ENCODE results near the gene PLPP6.
A peak's percentile ranks its signal among the peaks of the same experiment; 100 is the strongest.

PLPP6 gene

GRCh38 chr9:4662989-4663792, 1.1 kb downstream of the PLPP6 start:
- DNase-seq, result peak; percentile 59

GRCh38 chr9:4663956-4664355, 1.9 kb downstream of the PLPP6 start:
- DNase-seq, result no peak

DNA sequence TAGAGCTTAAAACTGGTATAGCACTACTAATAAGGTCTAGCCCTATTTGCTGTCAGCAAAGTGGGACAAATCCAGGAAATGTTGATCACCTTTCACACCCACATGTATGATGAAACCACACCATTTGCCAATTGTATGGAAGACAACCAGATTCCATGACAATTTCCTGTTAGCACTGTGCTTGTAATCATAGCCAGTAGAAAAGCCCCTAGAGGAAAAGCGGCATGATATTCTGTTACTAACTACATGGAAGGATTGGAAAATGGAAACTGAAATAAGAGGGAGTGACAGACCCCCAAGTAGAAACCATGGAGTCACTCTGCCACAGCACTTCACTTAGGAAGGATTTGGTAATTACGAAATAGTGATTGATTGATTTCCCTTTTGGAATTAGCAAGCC, 3.3 kb downstream of the PLPP6 start:
- DNase-seq, result peak; percentile 40

DNA sequence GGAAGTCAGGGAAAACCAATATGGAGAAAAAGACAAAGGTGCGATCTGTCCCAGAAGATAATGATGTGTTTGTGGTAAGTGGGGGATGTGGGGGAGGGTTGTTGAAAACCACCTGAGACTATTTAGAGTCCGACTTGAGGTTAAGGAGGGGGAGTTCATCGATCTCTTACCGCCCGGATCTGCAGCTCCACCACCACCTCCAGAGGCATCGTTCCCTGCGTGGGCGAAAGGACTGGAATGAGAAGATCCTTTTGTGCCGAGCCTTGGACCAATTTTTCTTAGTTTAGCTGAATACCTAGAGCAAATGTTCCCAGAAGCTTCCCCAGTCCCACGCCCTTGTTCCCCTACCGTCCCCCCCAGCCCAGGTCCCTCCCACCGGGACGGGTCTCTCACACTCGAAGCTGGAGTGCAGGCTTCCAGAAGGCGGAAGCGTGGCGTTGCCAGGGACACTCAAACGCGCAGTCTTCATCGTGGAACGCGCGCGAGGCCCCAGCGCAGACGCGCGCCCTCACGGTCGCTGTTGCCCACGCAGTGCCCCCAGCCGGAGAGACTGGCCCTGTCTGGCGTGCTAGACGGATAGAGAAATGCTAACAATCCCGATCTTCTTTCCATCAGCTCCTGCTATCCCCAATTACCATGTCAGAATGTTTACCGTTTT, 4.1 kb downstream of the PLPP6 start, which contains the start of gene SPATA6L:
Gene SPATA6L (minus strand): TSS at position 439 of the 658 bp plus-strand sequence. CDS start 230 bp downstream, at position 209.
- DNase-seq, result peak; percentile 64

DNA sequence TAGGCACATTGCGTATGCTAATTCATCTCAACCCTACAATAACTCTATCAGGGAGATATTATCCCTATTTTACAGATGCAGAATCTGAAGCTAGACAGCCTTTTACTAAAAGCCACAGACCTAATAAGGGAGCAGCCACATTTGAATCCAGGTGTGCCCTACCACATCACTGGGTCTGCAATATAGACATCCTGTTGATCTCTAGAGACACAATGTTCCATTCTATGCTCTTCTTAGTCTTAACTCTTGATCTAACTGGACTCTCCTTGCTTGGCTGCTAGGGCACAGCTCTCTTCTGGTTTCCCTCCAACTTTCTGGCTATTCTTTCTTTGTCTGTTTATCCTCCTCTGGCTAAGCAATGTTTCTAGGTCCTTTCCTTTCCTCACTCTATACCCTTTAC, 5.6 kb downstream of the PLPP6 start:
- DNase-seq, result no peak

- no peak for DNase-seq
Observed at GRCh38 chr9:4668604-4669003, 6.5 kb downstream of the PLPP6 start.

DNA sequence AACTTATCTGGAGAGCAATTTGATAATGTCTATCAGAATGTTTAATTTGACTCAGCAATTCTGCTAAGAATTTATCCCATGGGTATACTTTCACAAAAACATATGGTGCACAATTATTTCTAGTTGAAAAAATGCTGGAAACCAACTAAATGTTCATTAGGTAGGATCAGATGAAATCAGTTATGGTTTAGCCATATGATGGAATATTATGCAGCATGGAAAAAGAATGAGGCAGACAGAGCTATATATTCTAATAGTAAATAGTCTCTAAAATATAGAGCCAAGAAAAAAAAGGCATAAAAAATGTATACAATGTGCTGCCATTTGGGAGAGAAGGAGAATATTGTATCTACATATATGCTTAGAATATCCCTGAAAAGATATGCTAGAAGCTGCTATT, 7.8 kb downstream of the PLPP6 start:
- no peak for DNase-seq

DNA sequence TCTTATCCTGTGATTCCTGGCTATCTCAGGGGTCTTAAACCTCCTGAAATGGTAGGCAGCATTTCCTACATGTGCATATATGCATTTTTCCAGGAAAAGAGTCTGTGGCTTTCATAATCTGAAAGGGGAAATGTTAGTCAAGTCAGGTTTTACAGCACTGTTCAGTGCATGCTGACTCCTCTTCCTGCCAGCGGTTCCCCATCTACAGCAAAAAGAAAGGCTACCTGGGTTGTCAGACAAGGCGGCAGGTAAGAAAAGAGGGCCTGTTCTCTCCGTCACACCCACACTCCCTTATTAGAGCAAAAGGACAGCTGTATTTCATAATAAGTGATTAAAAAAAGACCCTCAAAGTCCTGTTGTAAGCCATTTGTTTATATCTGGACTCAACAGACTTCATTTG, 8.5 kb downstream of the PLPP6 start:
- DNase-seq, result no peak

GRCh38 chr9:4671737-4672136, 9.6 kb downstream of the PLPP6 start:
- no peak for DNase-seq

DNA sequence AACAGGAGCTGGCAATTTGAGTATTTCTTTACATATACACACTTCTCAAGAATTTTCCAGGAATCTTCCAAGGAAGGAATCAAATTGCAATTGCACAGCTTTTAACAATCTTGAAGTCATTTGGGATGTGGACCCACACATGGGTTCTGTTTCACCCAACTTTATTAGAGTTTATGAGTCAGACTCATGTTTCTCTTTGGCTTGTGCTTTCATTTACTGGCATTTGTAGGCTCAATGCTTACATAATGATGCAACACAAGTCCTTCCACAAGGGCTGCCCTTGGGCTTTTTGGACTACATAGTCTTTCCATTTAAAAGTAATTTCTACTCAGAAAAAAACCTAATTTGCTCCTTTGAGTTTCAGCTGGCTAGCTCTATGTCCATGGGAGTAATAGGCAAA, 12.7 kb downstream of the PLPP6 start:
- no peak for DNase-seq

DNA sequence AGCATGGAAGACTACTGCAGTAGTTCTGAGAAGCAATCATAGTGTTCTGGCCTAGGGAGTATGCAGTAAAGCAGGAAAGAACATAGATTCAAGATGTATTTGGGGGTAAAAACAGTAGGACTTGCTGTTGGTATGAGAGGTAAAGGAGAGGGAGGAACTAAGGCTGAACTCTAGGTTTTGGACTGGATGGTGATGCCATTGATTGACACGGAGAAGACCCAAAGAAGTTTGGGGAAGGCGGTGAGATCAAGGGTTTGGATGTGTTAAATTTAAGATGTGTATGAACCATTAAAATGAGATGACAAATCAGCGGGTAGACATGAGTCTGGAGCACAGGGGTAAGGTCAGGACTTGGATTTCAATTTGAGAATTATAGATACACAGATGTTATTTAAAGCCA, 15.3 kb downstream of the PLPP6 start:
- DNase-seq, result no peak

- no peak for DNase-seq
Observed at GRCh38 chr9:4678679-4679267, 16.7 kb downstream of the PLPP6 start.

DNA sequence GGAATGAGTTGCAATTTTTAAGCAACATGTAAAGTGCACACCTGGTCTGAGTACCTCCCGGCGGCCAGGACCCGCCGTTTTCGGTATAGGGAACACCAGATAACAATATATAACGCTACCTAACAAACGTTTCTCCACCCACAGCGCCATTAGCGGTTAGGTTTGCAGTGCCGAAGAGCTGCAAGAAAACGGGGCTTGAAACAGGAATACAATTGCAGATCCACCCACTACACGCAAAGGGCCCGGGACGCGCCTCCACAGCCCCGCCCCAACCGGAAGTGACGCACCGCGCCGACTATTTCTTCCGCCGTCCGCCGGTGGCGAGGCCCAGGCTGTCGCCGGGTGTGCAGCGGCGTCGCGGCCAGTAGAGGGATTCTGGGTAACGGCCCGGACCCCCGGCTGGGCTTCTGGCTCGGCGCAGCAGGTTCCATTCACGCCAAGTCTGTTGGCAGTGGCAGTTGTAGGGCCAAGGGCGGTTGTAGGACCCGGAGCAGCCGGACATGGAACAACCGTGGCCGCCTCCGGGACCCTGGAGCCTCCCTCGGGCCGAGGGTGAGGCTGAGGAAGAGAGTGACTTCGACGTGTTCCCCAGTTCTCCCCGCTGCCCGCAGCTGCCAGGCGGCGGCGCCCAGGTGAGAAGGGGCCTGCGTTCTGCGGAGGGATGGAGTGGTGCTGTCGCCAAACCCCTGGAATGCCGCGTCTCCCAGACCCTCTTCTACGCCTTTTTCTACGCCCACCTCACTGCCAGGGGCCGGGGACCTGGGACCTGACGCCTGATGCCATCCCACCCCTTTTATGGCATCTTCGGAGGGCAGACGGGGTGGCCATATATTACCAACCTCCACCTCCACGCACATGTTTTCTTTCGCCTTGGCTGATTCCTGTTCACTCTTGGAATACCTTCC, 17.4 kb downstream of the PLPP6 start, which contains the start of gene CDC37L1:
Gene CDC37L1 (plus strand): TSS at position 302 of the 905 bp plus-strand sequence. CDS start 199 bp downstream, at position 501.
- DNase-seq, result peak; percentile 91

GRCh38 chr9:4680173-4680525, 18.1 kb downstream of the PLPP6 start:
- DNase-seq, result no peak

- no peak for DNase-seq
Observed at GRCh38 chr9:4680750-4681149, 18.7 kb downstream of the PLPP6 start.

- no peak for DNase-seq
Observed at GRCh38 chr9:4684820-4685219, 22.7 kb downstream of the PLPP6 start.

- DNase-seq, result no peak
Observed at GRCh38 chr9:4686112-4686511, 24.0 kb downstream of the PLPP6 start.

- no peak for DNase-seq
Observed at GRCh38 chr9:4686584-4686983, 24.5 kb downstream of the PLPP6 start.

- DNase-seq, result no peak
Observed at GRCh38 chr9:4689021-4689420, 26.9 kb downstream of the PLPP6 start.

DNA sequence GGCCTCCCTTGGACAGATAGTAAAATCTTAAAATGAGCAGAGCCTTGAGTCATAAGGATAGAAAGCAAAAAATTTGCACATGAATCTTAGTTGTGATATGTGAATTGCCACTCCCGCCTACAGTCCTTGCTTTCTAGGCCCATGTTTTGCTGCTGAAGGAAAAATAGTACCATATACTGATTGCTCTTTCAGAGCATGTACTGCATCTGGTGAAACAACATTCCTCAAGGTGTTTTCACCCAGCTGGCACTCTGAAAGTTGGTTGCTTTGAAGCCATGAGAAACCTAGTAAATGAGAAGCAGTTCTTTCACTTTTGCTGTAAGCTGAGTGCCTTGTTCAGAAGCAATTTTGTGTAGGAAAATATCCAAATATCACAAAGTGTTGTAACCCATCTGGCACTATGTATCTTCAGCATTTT, 27.6 kb downstream of the PLPP6 start:
- DNase-seq, result no peak

DNA sequence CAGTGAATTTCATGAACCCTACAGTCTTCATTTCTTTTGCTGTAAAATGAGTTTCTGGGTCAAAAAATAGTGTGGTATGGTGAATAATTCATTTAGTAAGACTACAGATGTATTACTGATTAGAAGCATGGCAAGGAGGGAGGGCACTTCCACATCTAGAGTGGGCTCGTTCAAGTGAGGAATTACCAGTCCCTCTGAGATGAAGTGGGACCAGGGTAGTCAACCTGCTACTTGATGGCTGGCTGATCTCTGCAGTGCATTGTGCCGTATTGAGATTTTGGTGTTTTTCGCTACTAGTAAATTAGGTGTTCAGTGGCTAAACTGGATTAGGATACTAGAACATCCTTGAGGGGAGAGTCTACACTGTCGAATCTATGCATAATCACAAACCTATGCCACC, 28.1 kb downstream of the PLPP6 start:
- no peak for DNase-seq

GRCh38 chr9:4691795-4692194, 29.7 kb downstream of the PLPP6 start:
- DNase-seq, result no peak

GRCh38 chr9:4700091-4700490, 38.0 kb downstream of the PLPP6 start:
- DNase-seq, result no peak

Data from DMS153 (cell line).